ENCODE data around the gene DSG4.

Gene DSG4

DNA sequence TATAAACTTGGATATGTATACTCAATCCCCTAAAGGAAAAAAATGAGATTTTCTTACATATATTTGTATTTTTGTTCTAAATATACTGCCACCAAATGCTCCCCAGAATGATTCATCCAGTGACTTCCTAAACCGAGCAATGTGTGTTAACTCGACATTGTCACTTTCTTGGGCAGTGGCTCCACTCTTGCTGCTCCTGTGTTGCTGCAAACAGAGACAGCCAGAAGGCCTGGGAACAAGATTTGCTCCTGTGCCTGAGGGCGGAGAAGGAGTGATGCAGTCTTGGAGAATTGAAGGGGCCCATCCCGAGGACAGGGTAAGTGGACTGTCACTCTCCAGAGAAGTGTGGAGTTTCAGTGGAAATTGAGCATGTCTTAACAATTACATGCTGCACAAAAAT is 32.7 kb downstream of the DSG4 start:
- DNase-seq: no peak

- no peak for DNase-seq
Measured at GRCh38 chr18:31410716-31411483, 34.3 kb downstream of the DSG4 start.

DNA sequence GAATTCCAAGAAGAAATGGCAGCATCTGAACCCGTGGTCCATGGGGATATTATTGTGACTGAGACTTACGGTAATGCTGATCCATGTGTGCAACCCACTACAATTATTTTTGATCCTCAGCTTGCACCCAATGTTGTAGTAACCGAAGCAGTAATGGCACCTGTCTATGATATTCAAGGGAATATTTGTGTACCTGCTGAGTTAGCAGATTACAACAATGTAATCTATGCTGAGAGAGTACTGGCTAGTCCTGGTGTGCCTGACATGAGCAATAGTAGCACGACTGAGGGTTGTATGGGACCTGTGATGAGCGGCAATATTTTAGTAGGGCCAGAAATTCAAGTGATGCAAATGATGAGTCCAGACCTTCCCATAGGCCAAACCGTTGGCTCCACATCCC is 36.6 kb downstream of the DSG4 start:
- DNase-seq: no peak

- DNase-seq: no peak
Measured at GRCh38 chr18:31417850-31418249, 41.3 kb downstream of the DSG4 start.

- no peak for DNase-seq
Measured at GRCh38 chr18:31419457-31419932, 42.9 kb downstream of the DSG4 start.

DNA sequence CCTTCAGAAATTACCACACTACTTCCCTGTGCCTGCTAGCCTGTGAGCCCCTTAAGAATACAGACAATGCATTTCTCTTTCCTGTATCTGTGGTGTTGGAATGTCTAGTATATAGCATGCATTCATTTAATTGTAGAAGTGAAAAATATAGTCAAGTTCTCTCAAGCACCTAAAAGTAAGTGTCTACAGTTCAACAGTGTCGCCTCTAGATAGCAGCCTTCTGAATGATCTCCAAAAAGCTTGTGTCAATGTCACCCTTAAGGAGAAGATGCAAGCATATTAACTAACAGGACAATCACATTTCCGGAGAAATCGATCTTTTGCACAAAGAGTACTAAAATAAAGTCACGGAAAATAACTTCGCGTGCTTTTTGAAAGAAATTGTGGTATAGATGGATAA is 43.5 kb downstream of the DSG4 start:
- no peak for DNase-seq

DNA sequence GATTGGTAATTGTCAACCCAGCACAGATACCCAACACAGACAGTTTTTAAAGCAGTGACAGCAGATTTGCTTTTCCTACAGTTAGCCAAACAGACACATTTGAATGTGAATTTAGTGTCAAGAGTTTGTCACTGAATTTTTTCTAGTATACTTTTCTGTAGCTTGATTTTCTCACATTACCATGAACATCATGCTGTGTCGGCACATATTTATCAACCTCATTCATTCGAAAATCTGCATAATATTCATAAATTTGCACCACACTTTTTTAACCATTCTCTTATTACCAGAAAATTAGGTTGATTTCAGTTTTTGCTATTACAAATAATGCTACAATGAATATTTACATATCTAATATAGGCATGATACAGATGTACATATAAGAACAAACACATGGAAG is 43.9 kb downstream of the DSG4 start:
- no peak for DNase-seq

GRCh38 chr18:31424383-31424988 is 47.9 kb downstream of the DSG4 start:
- DNase-seq: no peak

GRCh38 chr18:31426021-31426420 is 49.4 kb downstream of the DSG4 start:
- DNase-seq: no peak

DNA sequence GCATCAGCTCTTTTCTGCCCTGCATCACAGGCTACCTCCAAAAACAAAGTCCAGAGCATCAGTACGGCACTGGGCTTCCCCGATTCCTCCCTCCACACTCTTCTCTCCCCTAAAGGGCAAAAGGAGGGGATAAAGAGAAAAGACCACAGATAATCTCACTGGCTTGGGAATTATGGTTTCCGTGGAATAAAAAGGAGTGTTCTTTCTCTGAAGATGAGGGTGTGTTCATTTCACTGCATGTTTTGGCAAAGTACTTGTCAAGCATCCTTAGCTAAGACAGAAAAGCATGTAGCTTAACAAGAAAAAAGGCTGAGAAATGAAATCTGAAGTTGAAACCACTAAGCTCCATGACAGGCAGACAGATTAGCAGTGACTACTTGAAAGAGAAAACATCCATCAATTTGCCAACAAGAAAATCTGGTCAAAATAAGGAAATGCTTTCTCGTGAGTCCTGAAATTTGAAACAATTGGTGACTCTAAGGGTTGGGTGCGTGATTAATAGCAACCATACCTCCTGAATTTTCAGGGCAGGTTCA is 50.4 kb downstream of the DSG4 start:
- DNase-seq: no peak

DNA sequence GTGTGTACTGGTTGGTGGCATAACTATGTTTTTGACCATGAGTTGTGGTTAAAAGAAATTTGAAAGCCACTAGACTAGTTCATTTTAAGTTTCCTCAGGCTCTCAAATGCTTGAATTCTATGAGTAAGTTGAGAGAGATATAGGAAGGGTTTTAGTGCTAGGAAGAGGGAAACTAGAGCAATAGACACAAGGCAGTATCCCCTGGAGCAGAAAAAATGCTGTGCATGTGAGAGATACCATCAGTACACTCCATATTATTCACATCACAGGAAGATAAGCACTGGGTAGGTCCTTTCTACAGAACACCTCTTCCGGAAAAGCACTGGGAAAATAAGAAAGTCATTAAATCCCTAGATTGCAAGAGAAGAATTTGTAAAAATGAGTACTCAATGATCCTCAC is 51.6 kb downstream of the DSG4 start:
- no peak for DNase-seq

DNA sequence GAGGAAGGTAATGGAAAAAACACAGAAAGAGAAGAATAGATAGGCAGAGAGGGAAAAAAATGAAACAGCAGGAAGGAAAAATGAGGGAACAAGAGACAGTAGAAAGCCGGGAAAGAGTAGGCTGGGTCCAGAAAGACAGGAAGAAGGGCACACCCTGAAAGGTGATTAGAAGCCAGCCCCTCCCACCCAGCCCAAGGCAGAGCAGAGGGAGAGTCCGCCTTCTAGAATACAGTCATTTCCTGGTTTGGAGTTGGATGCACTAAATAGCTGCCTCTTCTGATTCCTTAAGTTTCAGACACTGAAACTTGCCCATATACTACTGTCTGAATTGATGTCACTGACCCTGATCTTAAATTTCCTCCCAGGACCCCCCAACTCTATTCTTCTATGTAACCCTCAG is 53.0 kb downstream of the DSG4 start:
- no peak for DNase-seq

- no peak for DNase-seq
Measured at GRCh38 chr18:31430072-31430471, 53.5 kb downstream of the DSG4 start.

- DNase-seq: no peak
Measured at GRCh38 chr18:31430554-31430953, 54.0 kb downstream of the DSG4 start.

- DNase-seq: no peak
Measured at GRCh38 chr18:31432316-31432715, 55.7 kb downstream of the DSG4 start.

GRCh38 chr18:31436825-31437224 is 60.2 kb downstream of the DSG4 start:
- no peak for DNase-seq

GRCh38 chr18:31438402-31438801 is 61.8 kb downstream of the DSG4 start:
- DNase-seq: no peak

DNA sequence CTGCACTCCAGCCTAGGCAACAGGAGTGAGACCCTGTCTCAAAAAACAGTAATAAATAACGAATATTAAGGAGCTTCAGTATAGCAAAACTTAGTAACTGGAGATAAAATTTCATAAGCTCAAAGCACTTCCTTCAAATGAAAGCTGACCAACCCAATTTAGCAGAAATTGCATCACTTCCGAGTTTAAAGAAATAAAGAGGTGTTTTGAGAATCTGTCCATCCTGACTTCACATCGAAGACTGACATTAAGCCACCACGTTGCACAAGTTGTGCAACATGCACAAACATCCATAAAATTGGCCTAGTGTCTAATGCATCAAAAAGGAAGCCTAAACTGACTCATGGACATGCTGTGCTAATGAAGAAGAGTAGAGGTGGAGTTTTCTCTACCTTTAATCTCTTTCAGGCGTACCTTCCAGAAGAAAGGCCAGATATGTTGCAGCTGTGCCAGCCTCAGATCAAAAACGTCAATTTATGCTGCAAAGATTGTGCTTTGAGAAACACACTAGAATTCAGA is 63.3 kb downstream of the DSG4 start:
- no peak for DNase-seq

- no peak for DNase-seq
Measured at GRCh38 chr18:31440787-31441186, 64.2 kb downstream of the DSG4 start.

- DNase-seq: no peak
Measured at GRCh38 chr18:31441493-31441892, 64.9 kb downstream of the DSG4 start.

DNA sequence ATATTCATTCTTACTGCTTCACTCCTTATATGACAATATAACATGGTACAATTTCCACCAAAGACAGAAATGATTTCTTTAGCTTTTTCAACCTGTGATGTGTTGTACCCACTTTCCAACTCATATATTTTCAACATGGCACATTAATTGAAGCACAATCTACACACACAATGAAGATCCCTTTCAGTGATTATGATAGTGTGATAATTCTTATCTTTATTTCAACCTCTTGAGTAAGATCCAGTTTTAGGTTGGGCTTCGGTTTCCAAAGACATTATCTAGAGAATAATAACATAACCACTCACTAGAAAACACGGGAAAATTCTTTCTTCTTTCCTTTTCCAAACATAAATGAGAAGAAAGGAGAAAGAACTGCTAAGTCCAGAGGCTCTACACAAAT is 67.6 kb downstream of the DSG4 start:
- no peak for DNase-seq

DNA sequence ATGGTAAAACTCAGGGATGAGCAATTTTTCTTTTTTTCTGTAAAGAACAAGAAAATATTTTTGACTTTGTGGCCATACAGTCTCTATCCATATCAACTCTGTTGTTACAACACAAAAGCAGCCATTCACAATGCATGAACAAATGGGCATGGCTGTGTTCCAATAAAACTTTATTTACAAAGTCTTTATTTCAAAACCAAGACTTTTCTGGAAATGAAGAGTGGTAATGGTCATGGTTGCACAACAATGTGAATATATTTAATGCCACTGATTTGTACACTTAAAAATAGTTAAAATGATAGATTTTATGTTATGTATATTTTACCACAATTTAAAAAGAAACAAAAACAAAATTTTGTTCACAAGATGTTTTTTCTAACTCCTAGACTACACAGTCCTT is 69.3 kb downstream of the DSG4 start:
- DNase-seq: no peak

DNA sequence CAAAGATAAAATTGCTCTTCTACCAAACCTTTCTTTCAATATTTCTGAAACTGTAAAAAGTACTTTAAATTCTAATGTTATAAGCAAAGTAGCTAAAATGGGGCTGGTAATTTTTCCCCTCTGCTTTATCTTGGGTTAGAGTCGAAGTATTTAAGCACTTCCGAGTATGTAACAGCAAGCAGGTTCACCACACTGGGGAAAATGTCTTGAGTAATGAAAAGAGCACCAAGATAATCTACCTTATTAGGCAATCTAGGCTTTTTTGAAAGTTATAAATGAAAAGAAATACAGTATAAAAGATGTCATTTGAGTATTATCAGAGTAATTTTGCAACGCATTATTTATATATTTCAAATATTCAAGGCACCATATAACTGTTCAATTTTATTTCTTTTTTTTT is 70.3 kb downstream of the DSG4 start:
- DNase-seq: no peak

DNA sequence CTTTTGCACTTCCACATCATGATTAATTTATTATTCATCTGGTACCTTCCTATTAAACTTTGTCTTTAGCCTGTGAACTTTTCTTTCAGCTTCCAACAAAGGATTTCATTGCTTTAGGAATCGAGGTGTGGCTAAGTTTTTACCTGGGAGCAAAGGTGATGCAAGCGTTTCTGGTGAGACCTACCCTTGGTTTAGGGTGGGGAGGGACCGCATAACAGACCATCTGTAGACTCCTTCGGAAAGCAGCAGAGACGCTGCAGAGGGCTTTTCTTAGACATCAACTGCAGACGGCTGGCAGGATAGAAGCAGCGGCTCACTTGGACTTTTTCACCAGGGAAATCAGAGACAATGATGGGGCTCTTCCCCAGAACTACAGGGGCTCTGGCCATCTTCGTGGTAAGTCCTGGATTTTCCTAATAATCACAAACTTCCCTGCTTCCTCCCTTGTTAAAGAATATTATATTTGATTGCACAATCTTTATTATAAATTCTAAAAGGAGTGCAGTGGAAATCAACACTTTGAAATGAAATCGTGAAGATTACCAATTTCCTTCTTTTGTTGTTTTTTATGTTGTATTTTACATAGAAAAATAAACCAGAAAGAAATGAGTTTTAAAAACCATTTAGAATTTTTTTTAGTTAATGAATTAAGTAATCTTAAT is 71.1 kb downstream of the DSG4 start, which contains the start of gene DSG3:
TSS of gene DSG3 (plus strand) at position 212 of the 662 bp plus-strand sequence. CDS start at position 349, 137 bp downstream.
- DNase-seq: no peak

Data from CD4-positive, alpha-beta T cell treated with Interleukin-17A for 4 hours (primary cell).